Ovary (tissue), 3 donors: ENCODE data around the gene ELAVL3.

Source experiments
- CTCF ChIP-seq, 3 donors: fragments of 450-650 bp in 2 of 3; fragments of 200-600 bp in 1 of 3; IDR thresholded peaks; one replicate each; pipeline versions ENCODE4 v1.5.1 to v1.8.0; 2016 to 2022; ENCODE audit warnings: antibody characterized with exemption in 3 of 3, mild to moderate bottlenecking in 1 of 3
- EP300 ChIP-seq: sonication (generic); formaldehyde crosslinking; IDR thresholded peaks from one replicate; pipeline ENCODE4 v1.6.1; 2017; ENCODE audit warnings: antibody characterized with exemption
- POLR2A ChIP-seq: fragments of 450-650 bp; IDR thresholded peaks from one replicate; pipeline ENCODE4 v1.6.1; 2017; ENCODE audit warnings: antibody characterized with exemption, mild to moderate bottlenecking, moderate library complexity
- donor health status: DM: no; HTN: no; CAD: no.

GRCh38 chr19:11458236-11458900 lies 22.5 kb downstream of the ELAVL3 start:
- TF ChIP-seq CTCF (IDR thresholded peaks at IDR 0.05) (no peak), EP300 (no peak), POLR2A (no peak)
